ENCODE results near the gene CALML5.

DNA sequence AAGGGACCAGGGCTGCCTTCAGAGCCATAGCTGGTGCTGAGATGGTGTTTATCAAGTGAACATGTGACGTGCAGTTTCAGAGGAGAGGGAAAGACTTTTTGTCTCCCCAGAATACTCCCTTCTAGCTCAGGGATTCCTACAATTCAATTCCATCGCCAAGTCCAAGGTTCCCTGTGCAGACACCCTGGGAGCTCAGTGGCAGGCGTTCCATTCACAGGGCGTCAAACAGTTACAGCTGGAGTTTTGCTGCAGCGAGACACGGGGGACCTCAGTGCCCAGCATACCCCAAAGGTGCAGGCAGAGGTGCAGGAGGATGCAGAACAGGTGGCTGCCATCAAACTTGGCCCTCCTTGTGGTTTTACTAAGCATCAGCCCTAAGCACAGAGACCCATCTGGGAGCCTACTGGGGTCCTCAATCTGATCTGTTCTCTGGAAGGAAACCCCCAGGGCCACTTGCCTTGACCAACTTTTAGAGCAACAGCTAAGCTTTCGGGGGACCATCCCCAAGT lies 846 bp upstream of the CALML5 start:
- TF ChIP-seq CTCF (IDR thresholded peaks at IDR 0.05; ENCODE audit: borderline replicate concordance, extremely low read depth, low read length, poor library complexity, severe bottlenecking): no peak
- no peak for TF ChIP-seq EZH2 (IDR thresholded peaks at IDR 0.05; ENCODE audit: borderline replicate concordance, low read depth, low read length, severe bottlenecking)

Measured in DND-41 (cell line).